Lower lobe of right lung (tissue), 2 donors: ENCODE measurements around the gene SLC38A9. TPM values are rescaled to one million over a fixed set of nuclear protein-coding genes. Genes with fewer than 3 reads are reported as not detected.

Source experiments
- ATAC-seq, 2 donors: fragments of 200-7000 bp; cut with Tn5 transposase; one replicate each; pipeline ENCODE4 v1.9.1; 2020 to 2022; ENCODE audit warnings: mild to moderate bottlenecking in 2 of 2, moderate library complexity in 2 of 2
- DNase-seq: peaks from one replicate; pipeline ENCODE4 v3.0.0-alpha.2; 2020
- H3K27ac ChIP-seq: fragments of 200-600 bp; one replicate; pipeline ENCODE4 v1.8.0; 2022
- H3K27me3 ChIP-seq: fragments of 200-600 bp; one replicate; pipeline ENCODE4 v1.8.0; 2022; ENCODE audit warnings: low read depth
- H3K36me3 ChIP-seq: fragments of 200-600 bp; one replicate; pipeline ENCODE4 v1.8.0; 2022; ENCODE audit warnings: mild to moderate bottlenecking
- H3K4me1 ChIP-seq: fragments of 200-600 bp; one replicate; pipeline ENCODE4 v1.8.0; 2022
- H3K4me3 ChIP-seq: fragments of 200-600 bp; one replicate; pipeline ENCODE4 v1.8.0; 2022; ENCODE audit warnings: mild to moderate bottlenecking
- H3K9me3 ChIP-seq: fragments of 200-600 bp; one replicate; pipeline ENCODE4 v1.8.0; 2022
- CTCF ChIP-seq: fragments of 200-600 bp; IDR thresholded peaks from one replicate; pipeline ENCODE4 v1.8.0; 2022; ENCODE audit warnings: antibody characterized with exemption, mild to moderate bottlenecking
- intact Hi-C: fragments of 100-400 bp; cut with DNase I; formaldehyde crosslinking; loops from one replicate; pipeline ENCODE4 v1.11.0; 2022
- total RNA-seq: library from RNA; stranded (reverse); fragmentation: NEBNext Ultra II Directional; extraction: Animal tissue kit (Norgen Biotek cat#: 25700); gene quantifications from one replicate; pipeline ENCODE4 v1.2.1, GENCODE V29; 2021
- donor health status: DM: no; HTN: yes; CAD: no; lungs with severe emphysema.

SLC38A9 gene
- total RNA-seq, 1 donor from 2014 or later, result 23.8 TPM

GRCh38 chr5:55585206-55585610 is 126.9 kb downstream of the SLC38A9 start:
- no peak for DNase-seq
- TF ChIP-seq CTCF, result no peak
- Histone ChIP-seq H3K4me3 (no peak overlapping the region), H3K27ac (no peak overlapping the region), H3K4me1 (no peaks in the 10 kb centered on the region), H3K36me3 (no peaks in the 10 kb centered on the region), H3K27me3 (no peaks in the 10 kb centered on the region), H3K9me3 (no peaks in the 10 kb centered on the region)
- intact Hi-C loops, result no loop called here
- no peak for ATAC-seq

- intact Hi-C loops, result no loop called here
- Histone ChIP-seq H3K9me3 (no peaks in the 10 kb centered on the region), H3K36me3 (no peaks in the 10 kb centered on the region), H3K4me1 (no peaks in the 10 kb centered on the region), H3K27ac (no peak overlapping the region), H3K4me3 (no peak overlapping the region), H3K27me3 (no peaks in the 10 kb centered on the region)
- TF ChIP-seq CTCF, result no peak
- DNase-seq, result no peak
- ATAC-seq, result no peak
These were observed 127.5 kb downstream of the SLC38A9 start for GRCh38 chr5:55584398-55585205.

GRCh38 chr5:55583578-55583977 is 128.5 kb downstream of the SLC38A9 start:
- DNase-seq, result no peak
- no peak overlapping the region for H3K4me3 ChIP-seq
- no peak overlapping the region for H3K27ac ChIP-seq
- no peak for ATAC-seq
- intact Hi-C loops, result no loop called here
- H3K27me3 ChIP-seq, result no peaks in the 10 kb centered on the region
- no peaks in the 10 kb centered on the region for H3K9me3 ChIP-seq
- H3K36me3 ChIP-seq, result no peaks in the 10 kb centered on the region
- peaks cover 6% of the 10 kb centered on the region for H3K4me1 ChIP-seq
- no peak for TF ChIP-seq CTCF

- TF ChIP-seq CTCF, result no peak
- Histone ChIP-seq H3K4me3 (no peak overlapping the region), H3K4me1 (peaks cover 19% of the 10 kb centered on the region), H3K27me3 (no peaks in the 10 kb centered on the region), H3K27ac (no peak overlapping the region), H3K9me3 (no peaks in the 10 kb centered on the region), H3K36me3 (no peaks in the 10 kb centered on the region)
- DNase-seq (no peak), ATAC-seq (no peak)
- intact Hi-C loops, result no loop called here
These were observed 129.9 kb downstream of the SLC38A9 start for GRCh38 chr5:55582256-55582655.

GRCh38 chr5:55580042-55580441 is 132.1 kb downstream of the SLC38A9 start:
- TF ChIP-seq CTCF, result no peak
- Histone ChIP-seq H3K27ac (no peak overlapping the region), H3K9me3 (no peaks in the 10 kb centered on the region), H3K36me3 (no peaks in the 10 kb centered on the region), H3K4me1 (peaks cover 36% of the 10 kb centered on the region), H3K4me3 (no peak overlapping the region), H3K27me3 (no peaks in the 10 kb centered on the region)
- ATAC-seq (no peak), DNase-seq (no peak)
- intact Hi-C loops, result no loop called here
